ENCODE results near the gene OSTM1.

DNA sequence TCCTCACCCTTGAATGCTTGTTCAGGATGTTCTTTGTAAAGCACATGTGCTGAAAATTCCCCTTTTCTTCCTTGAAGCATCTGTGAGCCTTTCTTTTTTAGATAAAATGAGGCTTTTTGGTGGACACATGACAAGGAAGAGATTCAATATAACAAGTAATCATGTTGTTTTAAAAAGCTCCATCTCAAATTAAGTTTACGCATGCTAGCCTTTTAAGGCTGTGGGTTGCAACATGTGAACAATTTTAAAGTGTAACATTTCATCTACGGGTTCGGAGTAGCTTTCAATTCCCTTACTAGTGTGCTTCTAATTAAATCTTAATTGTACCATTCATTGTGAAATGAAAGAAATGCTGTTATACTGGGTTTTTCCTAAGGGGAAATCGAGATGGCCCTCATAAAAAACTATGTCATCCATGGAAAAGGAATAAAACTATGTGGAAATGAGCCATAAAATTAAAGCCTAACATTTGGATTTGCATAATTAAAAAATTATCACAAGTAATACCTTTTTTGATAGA lies 19.3 kb upstream of the OSTM1 start:
- TF ChIP-seq, protein P1, sequence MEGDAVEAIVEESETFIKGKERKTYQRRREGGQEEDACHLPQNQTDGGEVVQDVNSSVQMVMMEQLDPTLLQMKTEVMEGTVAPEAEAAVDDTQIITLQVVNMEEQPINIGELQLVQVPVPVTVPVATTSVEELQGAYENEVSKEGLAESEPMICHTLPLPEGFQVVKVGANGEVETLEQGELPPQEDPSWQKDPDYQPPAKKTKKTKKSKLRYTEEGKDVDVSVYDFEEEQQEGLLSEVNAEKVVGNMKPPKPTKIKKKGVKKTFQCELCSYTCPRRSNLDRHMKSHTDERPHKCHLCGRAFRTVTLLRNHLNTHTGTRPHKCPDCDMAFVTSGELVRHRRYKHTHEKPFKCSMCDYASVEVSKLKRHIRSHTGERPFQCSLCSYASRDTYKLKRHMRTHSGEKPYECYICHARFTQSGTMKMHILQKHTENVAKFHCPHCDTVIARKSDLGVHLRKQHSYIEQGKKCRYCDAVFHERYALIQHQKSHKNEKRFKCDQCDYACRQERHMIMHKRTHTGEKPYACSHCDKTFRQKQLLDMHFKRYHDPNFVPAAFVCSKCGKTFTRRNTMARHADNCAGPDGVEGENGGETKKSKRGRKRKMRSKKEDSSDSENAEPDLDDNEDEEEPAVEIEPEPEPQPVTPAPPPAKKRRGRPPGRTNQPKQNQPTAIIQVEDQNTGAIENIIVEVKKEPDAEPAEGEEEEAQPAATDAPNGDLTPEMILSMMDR (conservative IDR thresholded peaks at IDR 0.05) = no peak
- TF ChIP-seq ZFX (IDR thresholded peaks at IDR 0.05) = no peak

Data from C4-2B (cell line).